ENCODE measurements around the gene CDH13.
A peak's percentile ranks its signal among the peaks of the same experiment; 100 is the strongest.

GRCh38 chr16:83002351-83003334, 375.9 kb downstream of the CDH13 start:
- no peak for TF ChIP-seq MAX (IDR thresholded peaks at IDR 0.05; ENCODE audit: insufficient read depth, insufficient read length)
- no peak for TF ChIP-seq EZH2 (IDR thresholded peaks at IDR 0.05; ENCODE audit: borderline replicate concordance, low read depth, low read length, severe bottlenecking)
- TF ChIP-seq, protein P1, sequence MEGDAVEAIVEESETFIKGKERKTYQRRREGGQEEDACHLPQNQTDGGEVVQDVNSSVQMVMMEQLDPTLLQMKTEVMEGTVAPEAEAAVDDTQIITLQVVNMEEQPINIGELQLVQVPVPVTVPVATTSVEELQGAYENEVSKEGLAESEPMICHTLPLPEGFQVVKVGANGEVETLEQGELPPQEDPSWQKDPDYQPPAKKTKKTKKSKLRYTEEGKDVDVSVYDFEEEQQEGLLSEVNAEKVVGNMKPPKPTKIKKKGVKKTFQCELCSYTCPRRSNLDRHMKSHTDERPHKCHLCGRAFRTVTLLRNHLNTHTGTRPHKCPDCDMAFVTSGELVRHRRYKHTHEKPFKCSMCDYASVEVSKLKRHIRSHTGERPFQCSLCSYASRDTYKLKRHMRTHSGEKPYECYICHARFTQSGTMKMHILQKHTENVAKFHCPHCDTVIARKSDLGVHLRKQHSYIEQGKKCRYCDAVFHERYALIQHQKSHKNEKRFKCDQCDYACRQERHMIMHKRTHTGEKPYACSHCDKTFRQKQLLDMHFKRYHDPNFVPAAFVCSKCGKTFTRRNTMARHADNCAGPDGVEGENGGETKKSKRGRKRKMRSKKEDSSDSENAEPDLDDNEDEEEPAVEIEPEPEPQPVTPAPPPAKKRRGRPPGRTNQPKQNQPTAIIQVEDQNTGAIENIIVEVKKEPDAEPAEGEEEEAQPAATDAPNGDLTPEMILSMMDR (IDR thresholded peaks at IDR 0.05; ENCODE audit: extremely low read depth in 1 of 2, insufficient read depth in 1 of 2, low read depth in 1 of 2, low read length in 2 of 2), result no peak
- TF ChIP-seq JUN (IDR thresholded peaks at IDR 0.05; ENCODE audit: borderline replicate concordance, insufficient read depth, insufficient read length, low read depth), result peak; percentile 56
- TF ChIP-seq POLR2AphosphoS5 (IDR thresholded peaks at IDR 0.05; ENCODE audit: insufficient read depth, low read depth, low read length), result peak; percentile 50
- peak; percentile 49 for TF ChIP-seq POLR2A (IDR thresholded peaks at IDR 0.05; ENCODE audit: low read depth, low read length)
- TF ChIP-seq GATA2 (IDR thresholded peaks at IDR 0.05; ENCODE audit: insufficient read depth, insufficient read length, low read depth, low read length), result peak; percentile 45

Measured in endothelial cell of umbilical vein (primary cell).